ENCODE measurements around the gene ATP9A. TPM values are rescaled to one million over a fixed set of nuclear protein-coding genes. Genes with fewer than 3 reads are reported as not detected.
"Not testable (repeated sequence)": the region's sequence is repeated elsewhere in the genome, so short reads cannot be mapped to it uniquely, and the experiment has no call there.

Gene ATP9A, protein sequence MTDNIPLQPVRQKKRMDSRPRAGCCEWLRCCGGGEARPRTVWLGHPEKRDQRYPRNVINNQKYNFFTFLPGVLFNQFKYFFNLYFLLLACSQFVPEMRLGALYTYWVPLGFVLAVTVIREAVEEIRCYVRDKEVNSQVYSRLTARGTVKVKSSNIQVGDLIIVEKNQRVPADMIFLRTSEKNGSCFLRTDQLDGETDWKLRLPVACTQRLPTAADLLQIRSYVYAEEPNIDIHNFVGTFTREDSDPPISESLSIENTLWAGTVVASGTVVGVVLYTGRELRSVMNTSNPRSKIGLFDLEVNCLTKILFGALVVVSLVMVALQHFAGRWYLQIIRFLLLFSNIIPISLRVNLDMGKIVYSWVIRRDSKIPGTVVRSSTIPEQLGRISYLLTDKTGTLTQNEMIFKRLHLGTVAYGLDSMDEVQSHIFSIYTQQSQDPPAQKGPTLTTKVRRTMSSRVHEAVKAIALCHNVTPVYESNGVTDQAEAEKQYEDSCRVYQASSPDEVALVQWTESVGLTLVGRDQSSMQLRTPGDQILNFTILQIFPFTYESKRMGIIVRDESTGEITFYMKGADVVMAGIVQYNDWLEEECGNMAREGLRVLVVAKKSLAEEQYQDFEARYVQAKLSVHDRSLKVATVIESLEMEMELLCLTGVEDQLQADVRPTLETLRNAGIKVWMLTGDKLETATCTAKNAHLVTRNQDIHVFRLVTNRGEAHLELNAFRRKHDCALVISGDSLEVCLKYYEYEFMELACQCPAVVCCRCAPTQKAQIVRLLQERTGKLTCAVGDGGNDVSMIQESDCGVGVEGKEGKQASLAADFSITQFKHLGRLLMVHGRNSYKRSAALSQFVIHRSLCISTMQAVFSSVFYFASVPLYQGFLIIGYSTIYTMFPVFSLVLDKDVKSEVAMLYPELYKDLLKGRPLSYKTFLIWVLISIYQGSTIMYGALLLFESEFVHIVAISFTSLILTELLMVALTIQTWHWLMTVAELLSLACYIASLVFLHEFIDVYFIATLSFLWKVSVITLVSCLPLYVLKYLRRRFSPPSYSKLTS
- total RNA-seq (2021) (18.6 and 22.4 TPM in 2 replicates), Bru-seq, nascent RNA (percentile 58 among the genes with signal in this experiment), BruChase-seq, experiment 1, labeled RNA remaining after a 2-hour chase (percentile 65 among the genes with signal in this experiment), BruChase-seq, experiment 2, labeled RNA remaining after a 6-hour chase (percentile 59 among the genes with signal in this experiment)
- long read RNA-seq, full-length matches to known transcripts, result 9 of 18 reads
- long read RNA-seq, partial matches to known transcripts, result 5 of 18 reads
- long read RNA-seq, other reads (novel, unspliced or antisense), result 4 of 18 reads

DNA sequence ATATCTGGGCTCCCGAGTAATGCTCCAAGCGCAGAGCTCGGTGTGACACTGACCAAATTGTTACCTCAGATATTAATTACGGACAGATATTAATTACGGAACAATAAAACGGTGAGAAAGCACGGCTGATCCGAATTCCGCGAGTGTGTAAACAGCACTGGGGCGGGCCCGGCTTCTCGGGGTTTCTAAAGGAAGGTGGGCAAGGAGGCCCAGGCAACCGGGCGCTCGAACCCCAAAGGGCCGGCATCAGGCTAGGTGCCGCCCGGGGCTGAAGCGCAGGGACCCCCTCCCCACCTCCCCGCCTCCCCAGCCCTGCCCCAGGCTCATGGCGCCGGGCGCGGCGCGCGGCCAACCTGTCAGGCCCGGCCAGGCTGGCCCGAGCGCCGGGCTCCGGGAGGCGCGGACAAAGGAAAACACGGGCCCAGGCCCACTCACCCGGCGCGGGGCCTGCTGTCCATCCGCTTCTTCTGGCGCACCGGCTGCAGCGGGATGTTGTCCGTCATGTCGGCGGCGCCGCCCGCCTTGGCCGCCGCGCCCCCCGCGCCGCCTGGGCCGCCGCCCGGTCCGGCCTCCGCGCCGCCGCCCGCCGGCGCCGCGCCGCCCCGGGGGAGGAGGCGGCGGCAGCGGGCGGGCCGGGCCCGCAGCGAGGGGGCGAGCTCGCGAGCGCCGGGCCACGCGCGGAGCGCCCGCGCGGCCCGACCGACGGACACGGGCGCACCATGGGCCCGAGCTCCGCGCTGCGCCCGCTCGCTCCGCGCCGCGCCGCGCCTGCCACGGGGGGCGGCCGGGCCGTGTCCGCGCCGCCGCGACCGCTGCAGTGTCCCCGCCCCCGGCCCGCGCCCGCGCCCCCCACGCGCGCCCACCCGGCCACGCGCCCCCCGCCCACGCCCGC, at the start of gene ATP9A:
Gene ATP9A, minus strand, starts transcription at position 524 of the 892 bp plus-strand sequence. Its CDS starts 21 bp downstream, at position 503.
- Histone ChIP-seq H2AFZ (peak within 1 kb of the TSS; percentile 98), H3K36me3 (ENCODE audit: low read depth) (no peaks in the 10 kb centered on the region), H4K20me1 (ENCODE audit: insufficient read depth) (no peaks in the 10 kb centered on the region), H3K4me3 (peak within 1 kb of the TSS; percentile 99), H3K4me1 (replicated peaks; ENCODE audit: insufficient read depth) (peaks cover 12% of the 10 kb centered on the region), H3K79me2 (ENCODE audit: low read depth) (peaks cover 21% of the 10 kb centered on the region), H3K4me2 (peak within 1 kb of the TSS; percentile 93), H3K9me2 (ENCODE audit: insufficient read depth) (no peaks in the 10 kb centered on the region), H3K27me3 (ENCODE audit: insufficient read depth, low read depth) (no peaks in the 10 kb centered on the region), H3F3A (ENCODE audit: insufficient read depth, low read depth) (peaks cover 41% of the 10 kb centered on the region), H3K9me3 (ENCODE audit: insufficient read depth, low read depth) (no peaks in the 10 kb centered on the region), H3K27ac (peak within 1 kb of the TSS; percentile 38)
- no peak for DNase-seq
- POLR2A ChIA-PET (ENCODE audit: unreplicated experiment), result no interaction called here
- TF ChIP-seq, protein P1, sequence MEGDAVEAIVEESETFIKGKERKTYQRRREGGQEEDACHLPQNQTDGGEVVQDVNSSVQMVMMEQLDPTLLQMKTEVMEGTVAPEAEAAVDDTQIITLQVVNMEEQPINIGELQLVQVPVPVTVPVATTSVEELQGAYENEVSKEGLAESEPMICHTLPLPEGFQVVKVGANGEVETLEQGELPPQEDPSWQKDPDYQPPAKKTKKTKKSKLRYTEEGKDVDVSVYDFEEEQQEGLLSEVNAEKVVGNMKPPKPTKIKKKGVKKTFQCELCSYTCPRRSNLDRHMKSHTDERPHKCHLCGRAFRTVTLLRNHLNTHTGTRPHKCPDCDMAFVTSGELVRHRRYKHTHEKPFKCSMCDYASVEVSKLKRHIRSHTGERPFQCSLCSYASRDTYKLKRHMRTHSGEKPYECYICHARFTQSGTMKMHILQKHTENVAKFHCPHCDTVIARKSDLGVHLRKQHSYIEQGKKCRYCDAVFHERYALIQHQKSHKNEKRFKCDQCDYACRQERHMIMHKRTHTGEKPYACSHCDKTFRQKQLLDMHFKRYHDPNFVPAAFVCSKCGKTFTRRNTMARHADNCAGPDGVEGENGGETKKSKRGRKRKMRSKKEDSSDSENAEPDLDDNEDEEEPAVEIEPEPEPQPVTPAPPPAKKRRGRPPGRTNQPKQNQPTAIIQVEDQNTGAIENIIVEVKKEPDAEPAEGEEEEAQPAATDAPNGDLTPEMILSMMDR (conservative IDR thresholded peaks at IDR 0.05), result peak; percentile 57
- TF ChIP-seq EZH2 (IDR thresholded peaks at IDR 0.05; ENCODE audit: low read depth), result no peak
- CTCF ChIA-PET, result interaction anchor here (0.6 to 1.5 kb wide), 2 partner anchors 18 to 58 kb away, joined by 4 to 7 read pairs; no protein-coding TSS in a partner anchor
- intact Hi-C loops (cut with micrococcal nuclease; ENCODE audit: unreplicated experiment), result loop anchor here (1.0 to 5.0 kb wide), 3 partner anchors 43 to 126 kb away; no protein-coding TSS in a partner anchor
- no TSS peak for BruUV-seq (replicated peaks)

DNA sequence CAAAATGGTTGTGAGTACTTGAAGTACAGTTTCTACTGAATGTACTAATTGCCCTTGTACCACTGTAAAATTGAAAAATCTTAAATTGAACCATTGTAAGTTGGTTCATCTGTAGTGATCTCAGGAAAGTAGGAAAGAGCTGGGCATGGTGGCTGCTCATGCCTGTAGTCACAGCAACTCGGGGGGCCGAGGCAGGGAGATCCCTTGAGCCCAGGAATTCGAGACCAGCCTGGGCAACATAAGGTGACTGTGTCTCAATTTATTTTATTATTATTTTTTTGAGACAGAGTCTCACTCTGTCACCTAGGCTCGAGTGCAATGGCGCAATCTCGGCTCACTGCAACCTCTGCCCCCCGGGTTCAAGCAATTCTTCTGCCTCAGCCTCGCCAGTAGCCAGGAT, 48.7 kb upstream of the ATP9A start:
- H3K36me3 ChIP-seq (ENCODE audit: low read depth); H2AFZ ChIP-seq; H3K79me2 ChIP-seq (ENCODE audit: low read depth); H3K9me3 ChIP-seq (ENCODE audit: insufficient read depth, low read depth); H3K4me2 ChIP-seq; H3K4me3 ChIP-seq; H3F3A ChIP-seq (ENCODE audit: insufficient read depth, low read depth); DNase-seq; H4K20me1 ChIP-seq (ENCODE audit: insufficient read depth); H3K9me2 ChIP-seq (ENCODE audit: insufficient read depth); POLR2A ChIA-PET (ENCODE audit: unreplicated experiment); BruUV-seq (replicated peaks); intact Hi-C loops (cut with micrococcal nuclease; ENCODE audit: unreplicated experiment); H3K27ac ChIP-seq; H3K27me3 ChIP-seq (ENCODE audit: insufficient read depth, low read depth); H3K4me1 ChIP-seq (replicated peaks; ENCODE audit: insufficient read depth): not testable (repeated sequence)
- CTCF ChIA-PET, result interaction anchor here (0.6 kb wide), 1 partner anchor 25 kb away, joined by 7 read pairs; no protein-coding TSS in a partner anchor

DNA sequence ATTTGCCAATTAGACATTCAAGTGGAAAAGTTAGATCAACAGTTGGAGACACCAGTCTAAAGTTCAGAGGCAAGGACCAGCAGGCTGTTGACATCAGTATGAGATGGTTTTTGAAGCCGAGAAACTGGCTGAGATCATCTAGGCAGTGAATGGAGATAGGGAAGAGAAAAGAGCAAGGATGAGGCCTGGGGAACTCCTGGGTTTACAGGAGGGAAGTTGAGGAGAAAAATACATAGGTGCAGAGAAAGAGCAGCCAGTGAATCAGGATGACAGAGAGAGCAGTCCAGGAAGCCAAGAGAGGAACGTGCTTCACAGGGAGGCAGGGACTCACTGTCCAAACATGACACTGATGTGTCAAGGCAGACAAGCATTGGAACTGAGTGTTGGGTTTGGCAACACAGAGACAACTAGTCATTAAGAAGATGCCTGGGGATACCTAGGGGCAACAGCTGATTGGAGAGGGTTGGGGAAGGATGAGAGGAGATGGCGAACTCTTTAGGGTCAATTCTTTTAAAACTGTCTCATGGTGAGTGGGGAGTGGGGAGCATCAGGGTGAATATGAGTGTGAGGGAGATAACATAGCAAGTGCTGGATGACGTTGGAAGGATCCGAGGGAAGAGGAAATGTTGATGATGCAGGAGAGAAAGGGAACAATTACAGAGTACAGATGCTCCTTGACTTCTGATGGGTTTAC, 47.3 kb upstream of the ATP9A start:
- TF ChIP-seq, protein P1 (conservative IDR thresholded peaks at IDR 0.05), result no peak
- no peak for TF ChIP-seq EZH2 (IDR thresholded peaks at IDR 0.05; ENCODE audit: low read depth)
- no peak overlapping the region for H3K4me2 ChIP-seq
- DNase-seq, result no peak
- no peaks in the 10 kb centered on the region for H3K27me3 ChIP-seq (ENCODE audit: insufficient read depth, low read depth)
- peaks cover 10% of the 10 kb centered on the region; the same call in 1 of the 2 replicates for H3F3A ChIP-seq (ENCODE audit: insufficient read depth, low read depth)
- no peaks in the 10 kb centered on the region for H3K79me2 ChIP-seq (ENCODE audit: low read depth)
- H2AFZ ChIP-seq, result no peak overlapping the region
- no peaks in the 10 kb centered on the region for H3K9me3 ChIP-seq (ENCODE audit: insufficient read depth, low read depth)
- H3K9me2 ChIP-seq (ENCODE audit: insufficient read depth), result no peaks in the 10 kb centered on the region
- H3K36me3 ChIP-seq (ENCODE audit: low read depth), result no peaks in the 10 kb centered on the region
- no peak overlapping the region for H3K27ac ChIP-seq
- CTCF ChIA-PET, result no interaction called here
- intact Hi-C loops (cut with micrococcal nuclease; ENCODE audit: unreplicated experiment), result no loop called here
- H3K4me1 ChIP-seq (replicated peaks; ENCODE audit: insufficient read depth), result peaks cover 11% of the 10 kb centered on the region
- POLR2A ChIA-PET (ENCODE audit: unreplicated experiment), result no interaction called here
- no peaks in the 10 kb centered on the region for H4K20me1 ChIP-seq (ENCODE audit: insufficient read depth)
- no TSS peak for BruUV-seq (replicated peaks)
- H3K4me3 ChIP-seq, result no peak overlapping the region
